ENCODE data around the gene GPC6. TPM values are rescaled to one million over a fixed set of nuclear protein-coding genes. Genes with fewer than 3 reads are reported as not detected.

GPC6 gene
- total and polyA plus RNA-seq, 2 donors (not counting 3 experiments of a cell fraction or from before 2014, with no cell fraction given): 0.01 TPM; not detected in 1

DNA sequence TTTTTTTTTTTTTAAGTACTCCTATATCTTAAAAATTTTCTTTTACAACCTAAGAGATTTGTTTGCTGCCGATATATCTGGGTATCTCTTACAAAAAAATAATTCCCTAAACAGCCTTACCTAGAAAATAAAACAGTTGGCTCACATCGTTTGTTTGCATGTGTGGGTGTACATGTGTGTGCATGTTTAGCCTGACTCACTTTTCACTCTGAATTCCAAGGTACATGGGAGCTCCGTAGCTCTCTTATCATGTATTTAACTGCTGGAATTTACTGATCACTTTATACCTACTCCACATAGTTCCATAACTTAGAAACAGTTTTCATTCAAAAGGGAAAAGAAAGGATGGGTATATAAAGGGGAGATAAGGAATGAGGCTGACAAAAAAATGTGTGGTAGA is 616.5 kb downstream of the GPC6 start:
- Histone ChIP-seq H3K79me2 (ENCODE audit: control insufficient read depth, insufficient read depth, low read length) (no peaks in the 10 kb centered on the region), H2AFZ (ENCODE audit: low read depth, low read length) (no peak overlapping the region), H3K9me1 (replicated peaks; ENCODE audit: control insufficient read depth, extremely low read depth, insufficient read depth, low read length) (no peaks in the 10 kb centered on the region), H3K4me3 (replicated peaks in 1 of 3; ENCODE audit: insufficient read depth in 1 of 3, low read depth in 1 of 3, low read length in 3 of 3) (no peak overlapping the region), H3K36me3 (ENCODE audit: control insufficient read depth in 2 of 2, extremely low read depth in 1 of 2, insufficient read depth in 2 of 2, low read length in 2 of 2) (no peaks in the 10 kb centered on the region), H3K4me2 (ENCODE audit: insufficient read depth, low read length) (no peak overlapping the region), H3K9ac (replicated peaks; ENCODE audit: extremely low read depth, insufficient read depth, low read length) (no peak overlapping the region), H3K9me3 (replicated peaks; ENCODE audit: control insufficient read depth, insufficient read depth, low read length) (no peaks in the 10 kb centered on the region), H3K27ac (ENCODE audit: insufficient read depth, low read depth, low read length) (no peak overlapping the region), H3K27me3 (ENCODE audit: control insufficient read depth in 2 of 2, insufficient read depth in 2 of 2, low read length in 2 of 2) (no peaks in the 10 kb centered on the region), H4K20me1 (replicated peaks; ENCODE audit: control insufficient read depth, extremely low read depth, insufficient read depth, low read length) (no peaks in the 10 kb centered on the region), H3K4me1 (ENCODE audit: control insufficient read depth, extremely low read depth, insufficient read depth, low read length) (no peaks in the 10 kb centered on the region)
- BruUV-seq (replicated peaks): no TSS peak
- FAIRE-seq (no peak), DNase-seq (ENCODE audit: low read depth, low spot score) (no peak)
- ChIA-PET POLR2A (no interaction called here), CTCF (no interaction called here)
- intact Hi-C loops (cut with micrococcal nuclease) (no loop called here), dilution Hi-C loops (cut with MboI; ENCODE audit: extremely low pct_ligation_motif_present, low sequenced_read_pairs) (no loop called here)
- no peak for TF ChIP-seq FOS (IDR thresholded peaks at IDR 0.05; ENCODE audit: borderline replicate concordance, insufficient read depth, low read length)

DNA sequence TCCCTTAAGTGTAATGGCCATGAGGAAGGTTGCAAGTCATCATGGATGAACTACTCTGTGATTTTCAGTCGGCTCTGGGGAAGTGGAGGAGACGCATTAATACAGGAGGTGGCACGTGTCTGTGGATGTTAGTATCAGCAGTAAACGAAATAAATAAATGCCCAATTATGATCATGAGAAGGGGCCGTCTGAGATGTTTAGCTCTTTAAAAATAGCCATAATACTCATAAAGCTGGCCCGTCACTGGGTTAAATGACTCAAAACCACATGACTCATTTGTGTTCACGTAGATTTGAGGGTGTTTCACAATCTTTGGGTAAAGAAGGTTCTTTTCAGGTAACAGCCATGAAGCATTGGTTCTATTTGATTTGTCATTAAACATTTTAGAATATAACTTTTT is 620.6 kb downstream of the GPC6 start:
- TF ChIP-seq JUN (IDR thresholded peaks at IDR 0.05; ENCODE audit: borderline replicate concordance, insufficient read depth, insufficient read length, low read depth): no peak
- TF ChIP-seq FOS (IDR thresholded peaks at IDR 0.05; ENCODE audit: borderline replicate concordance, insufficient read depth, low read length): no peak
- no peak for TF ChIP-seq CTCF (IDR thresholded peaks at IDR 0.05; ENCODE audit: extremely low read depth in 1 of 2, insufficient read depth in 1 of 2, low read depth in 1 of 2, low read length in 2 of 2)
- no peak for TF ChIP-seq POLR2A (IDR thresholded peaks at IDR 0.05; ENCODE audit: low read depth, low read length)
- no peak for TF ChIP-seq GATA2 (IDR thresholded peaks at IDR 0.05; ENCODE audit: insufficient read depth, insufficient read length, low read depth, low read length)
- TF ChIP-seq MAX (IDR thresholded peaks at IDR 0.05; ENCODE audit: insufficient read depth, insufficient read length): no peak
- TF ChIP-seq EZH2 (IDR thresholded peaks at IDR 0.05; ENCODE audit: borderline replicate concordance, low read depth, low read length, severe bottlenecking): no peak
- no peak for TF ChIP-seq POLR2AphosphoS5 (IDR thresholded peaks at IDR 0.05; ENCODE audit: insufficient read depth, low read depth, low read length)
- Histone ChIP-seq H3K9me1 (replicated peaks; ENCODE audit: control insufficient read depth, extremely low read depth, insufficient read depth, low read length) (no peaks in the 10 kb centered on the region), H2AFZ (ENCODE audit: low read depth, low read length) (no peak overlapping the region), H3K4me3 (replicated peaks in 1 of 3; ENCODE audit: insufficient read depth in 1 of 3, low read depth in 1 of 3, low read length in 3 of 3) (no peak overlapping the region), H4K20me1 (replicated peaks; ENCODE audit: control insufficient read depth, extremely low read depth, insufficient read depth, low read length) (no peaks in the 10 kb centered on the region), H3K9ac (replicated peaks; ENCODE audit: extremely low read depth, insufficient read depth, low read length) (no peak overlapping the region), H3K79me2 (ENCODE audit: control insufficient read depth, insufficient read depth, low read length) (no peaks in the 10 kb centered on the region), H3K4me2 (ENCODE audit: insufficient read depth, low read length) (no peak overlapping the region), H3K27ac (ENCODE audit: insufficient read depth, low read depth, low read length) (no peak overlapping the region), H3K36me3 (ENCODE audit: control insufficient read depth in 2 of 2, extremely low read depth in 1 of 2, insufficient read depth in 2 of 2, low read length in 2 of 2) (no peaks in the 10 kb centered on the region), H3K9me3 (replicated peaks; ENCODE audit: control insufficient read depth, insufficient read depth, low read length) (no peaks in the 10 kb centered on the region), H3K4me1 (ENCODE audit: control insufficient read depth, extremely low read depth, insufficient read depth, low read length) (no peaks in the 10 kb centered on the region), H3K27me3 (ENCODE audit: control insufficient read depth in 2 of 2, insufficient read depth in 2 of 2, low read length in 2 of 2) (no peaks in the 10 kb centered on the region)
- dilution Hi-C loops (cut with MboI; ENCODE audit: extremely low pct_ligation_motif_present, low sequenced_read_pairs): no loop called here
- BruUV-seq (replicated peaks): no TSS peak
- CTCF ChIA-PET: no interaction called here
- POLR2A ChIA-PET: no interaction called here
- intact Hi-C loops (cut with micrococcal nuclease): no loop called here
- DNase-seq (ENCODE audit: low read depth, low spot score) (no peak), FAIRE-seq (no peak)

All from endothelial cell of umbilical vein (primary cell).